NK-92 treated with Interleukin-12 subunit alpha and Interleukin-12 subunit beta, amount 100 ng/mL, for 24 hours (cell line): ENCODE results near the gene ECEL1.
"Not testable (repeated sequence)": the region's sequence is repeated elsewhere in the genome, so short reads cannot be mapped to it uniquely, and the experiment has no call there.

Experiments
- DNase-seq: peaks from one replicate; lab custom pipeline; 2025; lab: John Stamatoyannopoulos, UW

The ECEL1 gene

DNA sequence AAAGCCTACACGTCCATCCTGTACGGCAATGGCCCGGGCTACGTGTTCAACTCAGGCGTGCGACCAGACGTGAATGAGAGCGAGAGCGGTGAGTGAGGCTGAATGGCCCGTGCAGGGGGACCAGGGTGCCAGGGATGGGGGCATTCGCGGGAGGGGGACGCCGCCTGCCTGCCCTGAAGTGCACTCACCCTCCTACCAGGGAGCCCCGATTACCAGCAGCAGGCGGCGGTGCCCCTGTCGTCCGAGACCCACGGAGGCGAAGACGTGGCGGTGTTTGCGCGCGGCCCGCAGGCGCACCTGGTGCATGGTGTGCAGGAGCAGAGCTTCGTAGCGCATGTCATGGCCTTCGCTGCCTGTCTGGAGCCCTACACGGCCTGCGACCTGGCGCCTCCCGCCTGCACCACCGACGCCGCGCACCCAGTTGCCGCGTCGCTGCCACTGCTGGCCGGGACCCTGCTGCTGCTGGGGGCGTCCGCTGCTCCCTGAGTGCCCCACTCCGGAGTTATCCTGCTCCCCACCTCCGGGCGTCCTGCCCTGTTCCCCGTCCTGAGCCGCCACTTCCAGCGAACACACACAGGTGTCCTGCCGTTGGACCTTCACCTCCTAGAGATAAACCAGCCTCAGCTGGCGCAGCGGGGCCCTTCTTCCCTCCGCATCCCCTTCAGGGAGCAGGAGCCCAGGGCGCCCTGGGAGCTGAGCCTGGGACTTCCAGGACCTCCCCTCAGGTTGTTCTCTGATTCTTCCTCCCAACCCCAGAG is 28.8 kb downstream of the ECEL1 start:
- no peak for DNase-seq

GRCh38 chr2:232458051-232458660 is 29.5 kb downstream of the ECEL1 start:
- no peak for DNase-seq

DNA sequence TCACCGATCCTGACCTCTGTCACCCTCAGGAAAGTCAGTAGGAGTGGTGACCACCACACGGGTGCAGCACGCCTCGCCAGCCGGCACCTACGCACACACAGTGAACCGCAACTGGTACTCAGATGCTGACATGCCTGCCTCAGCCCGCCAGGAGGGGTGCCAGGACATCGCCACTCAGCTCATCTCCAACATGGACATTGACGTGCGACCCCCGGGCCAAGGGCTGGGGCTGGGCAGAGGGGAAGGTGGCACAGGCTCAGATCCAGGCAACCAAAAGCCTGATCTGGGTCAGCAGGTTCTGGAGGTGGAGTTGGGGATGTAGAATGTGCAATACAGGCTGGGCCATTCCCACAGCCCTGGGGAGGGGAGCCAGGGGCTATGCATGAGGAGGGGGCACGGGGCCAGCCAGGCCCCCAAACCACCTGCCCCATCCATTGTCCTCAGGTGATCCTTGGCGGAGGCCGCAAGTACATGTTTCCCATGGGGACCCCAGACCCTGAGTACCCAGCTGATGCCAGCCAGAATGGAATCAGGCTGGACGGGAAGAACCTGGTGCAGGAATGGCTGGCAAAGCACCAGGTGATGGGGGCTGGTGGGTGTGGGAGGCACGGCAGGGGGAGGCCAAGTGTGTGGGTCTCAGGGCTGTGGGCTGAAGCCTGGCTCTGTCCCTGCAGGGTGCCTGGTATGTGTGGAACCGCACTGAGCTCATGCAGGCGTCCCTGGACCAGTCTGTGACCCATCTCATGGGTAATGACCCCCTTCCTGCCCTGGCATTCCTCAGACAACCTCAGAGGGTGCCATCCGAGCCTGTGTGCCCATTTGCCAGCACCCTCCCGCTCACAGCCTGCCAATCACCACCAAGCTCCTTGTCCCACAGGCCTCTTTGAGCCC is 30.3 kb downstream of the ECEL1 start:
- DNase-seq: no peak

DNA sequence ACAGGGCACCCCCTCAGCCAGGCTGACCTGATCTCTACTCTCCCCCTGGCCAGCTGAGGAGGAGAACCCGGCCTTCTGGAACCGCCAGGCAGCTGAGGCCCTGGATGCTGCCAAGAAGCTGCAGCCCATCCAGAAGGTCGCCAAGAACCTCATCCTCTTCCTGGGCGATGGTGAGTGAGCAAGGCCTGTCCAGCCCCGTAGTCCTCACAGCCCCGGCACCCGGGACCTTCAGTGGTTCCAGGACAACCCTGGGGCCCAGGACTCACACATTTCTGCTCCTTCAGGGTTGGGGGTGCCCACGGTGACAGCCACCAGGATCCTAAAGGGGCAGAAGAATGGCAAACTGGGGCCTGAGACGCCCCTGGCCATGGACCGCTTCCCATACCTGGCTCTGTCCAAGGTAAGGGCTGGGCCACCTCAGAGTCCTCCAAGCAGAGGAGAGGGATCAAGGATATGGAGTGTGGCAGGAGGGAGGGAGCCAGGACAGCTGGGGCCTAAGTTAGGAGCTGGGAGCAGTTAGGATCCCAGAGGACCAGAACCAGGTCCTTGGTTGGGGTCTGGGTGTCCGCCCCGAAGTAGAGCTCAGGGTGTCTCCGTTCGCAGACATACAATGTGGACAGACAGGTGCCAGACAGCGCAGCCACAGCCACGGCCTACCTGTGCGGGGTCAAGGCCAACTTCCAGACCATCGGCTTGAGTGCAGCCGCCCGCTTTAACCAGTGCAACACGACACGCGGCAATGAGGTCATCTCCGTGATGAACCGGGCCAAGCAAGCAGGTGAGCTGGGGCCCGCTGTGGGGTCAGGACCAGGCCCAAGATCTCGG is 31.1 kb downstream of the ECEL1 start:
- DNase-seq: no peak

GRCh38 chr2:232455426-232456255 is 32.0 kb downstream of the ECEL1 start, which contains the start of gene ALPI:
Gene ALPI (plus strand): TSS chr2:232456153. CDS start chr2:232456200, 47 bp downstream.
- no peak for DNase-seq

- no peak for DNase-seq
These were observed 33.0 kb downstream of the ECEL1 start for GRCh38 chr2:232454630-232455029.

DNA sequence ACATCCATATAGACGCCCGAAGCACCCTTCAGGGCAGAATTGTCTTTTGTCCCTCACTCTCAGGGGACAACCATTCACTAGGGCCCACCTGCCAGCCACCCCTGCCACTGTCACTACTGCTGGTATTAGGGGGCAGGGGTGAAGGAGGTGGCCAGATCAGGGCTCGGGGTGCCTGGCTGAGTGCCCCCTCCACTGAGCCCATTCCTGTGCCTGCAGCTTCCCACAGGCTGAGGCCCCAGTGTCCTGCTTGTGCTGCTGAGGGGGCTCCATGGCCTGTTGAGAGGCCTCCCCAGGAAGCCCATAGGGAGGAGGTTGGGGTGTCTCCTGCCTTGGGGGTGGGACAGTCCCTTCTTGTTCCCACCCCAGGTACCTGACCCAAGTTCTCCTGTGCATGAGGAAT is 36.0 kb downstream of the ECEL1 start:
- DNase-seq: not testable (repeated sequence)

DNA sequence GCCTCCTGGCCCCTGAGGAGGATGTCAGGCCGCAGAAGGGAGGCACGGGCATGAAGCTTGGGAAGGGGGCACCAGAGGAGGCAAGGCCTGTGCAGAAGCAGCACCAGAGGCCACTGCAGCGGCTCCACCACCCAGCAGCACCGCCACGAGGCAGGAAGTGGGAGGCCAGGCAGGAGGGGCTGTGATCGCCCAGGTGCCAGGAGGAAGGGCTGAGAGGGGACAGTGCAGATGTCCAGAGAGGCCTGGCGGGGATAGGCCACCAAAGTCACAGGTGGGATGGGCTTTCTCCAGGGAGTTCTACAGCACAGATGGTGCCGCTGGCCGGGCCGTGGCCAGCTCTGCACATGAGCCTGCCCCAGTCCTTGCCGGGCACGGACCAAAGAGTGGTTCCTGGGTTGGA is 37.7 kb downstream of the ECEL1 start:
- no peak for DNase-seq

DNA sequence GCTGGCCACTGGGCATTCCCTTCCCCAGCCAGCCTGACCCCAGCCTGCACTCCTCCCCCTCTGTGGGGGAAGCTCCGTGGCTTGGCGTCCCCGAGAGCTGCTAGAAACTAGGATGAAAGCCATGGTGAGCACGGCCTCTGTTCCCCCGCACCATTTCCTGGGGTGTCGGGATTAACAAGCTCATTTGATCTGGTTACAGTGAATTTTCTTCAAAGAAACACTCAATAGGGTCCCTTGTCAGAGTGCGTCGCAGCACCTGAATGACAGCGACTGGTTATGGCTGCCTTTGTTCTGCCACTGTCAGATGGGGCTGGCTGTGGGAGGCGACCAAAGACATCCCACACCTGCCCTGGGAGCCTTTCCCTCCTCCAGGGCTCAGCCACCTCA is 39.3 kb downstream of the ECEL1 start:
- no peak for DNase-seq

DNA sequence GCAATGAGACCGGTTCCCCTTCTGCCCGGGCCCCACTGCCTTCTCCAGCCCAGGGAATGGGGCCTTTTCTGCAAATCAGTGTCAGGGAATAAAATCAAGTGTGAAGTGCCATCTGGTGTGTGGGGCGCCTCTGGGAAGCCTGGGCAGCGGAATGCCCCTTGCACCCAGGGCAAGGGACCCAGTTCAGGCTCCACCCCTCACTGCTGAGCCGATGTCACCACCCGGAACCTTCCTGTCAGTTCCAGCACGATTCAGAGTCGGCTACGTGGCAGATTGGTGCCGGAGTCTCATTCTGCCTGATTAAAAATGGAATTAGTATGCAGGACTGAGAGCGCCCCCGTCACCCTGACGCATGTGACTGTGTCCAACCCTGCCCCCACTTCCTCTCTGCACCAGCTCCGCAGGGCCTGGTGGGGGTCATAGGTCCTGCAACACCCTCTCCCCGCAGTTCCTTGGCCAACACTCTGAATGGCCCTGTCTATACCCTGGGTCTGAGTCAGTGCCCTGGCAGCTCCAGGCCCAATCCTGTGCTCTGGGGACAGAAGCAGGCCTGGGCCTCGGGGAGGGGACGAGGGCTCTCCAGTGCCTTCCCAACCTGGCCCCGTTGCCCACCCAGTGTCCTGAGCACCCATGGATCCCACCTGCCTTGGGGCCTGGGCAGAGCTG is 39.9 kb downstream of the ECEL1 start:
- DNase-seq: no peak

GRCh38 chr2:232447091-232447620 is 40.5 kb downstream of the ECEL1 start:
- DNase-seq: no peak

DNA sequence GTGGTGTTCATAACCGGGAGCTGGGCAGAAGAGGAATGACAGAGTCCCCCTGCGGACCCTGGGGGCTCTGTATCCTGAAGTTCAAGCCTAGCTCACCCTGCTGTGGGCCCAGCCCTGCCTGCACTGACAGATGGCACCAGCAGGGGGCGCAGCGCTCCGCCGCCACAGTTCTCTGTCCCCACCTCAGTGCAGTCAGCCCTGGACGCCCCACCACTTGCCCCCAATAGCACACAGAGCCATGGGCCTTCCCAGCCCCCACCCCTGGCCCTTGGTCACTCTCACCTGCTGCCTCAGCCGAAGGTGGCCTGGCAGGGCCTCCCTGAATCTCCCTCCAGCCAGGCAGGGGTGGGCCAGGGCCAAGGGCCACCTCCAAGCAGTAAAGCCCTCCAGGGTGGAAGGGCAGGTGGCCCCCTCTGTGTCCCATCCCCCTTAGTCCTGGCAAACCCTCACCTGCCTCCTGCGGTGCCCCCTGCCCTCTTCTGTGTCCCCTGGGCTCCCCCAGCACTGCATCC is 41.3 kb downstream of the ECEL1 start:
- not testable (repeated sequence) for DNase-seq

- DNase-seq: not testable (repeated sequence)
These were observed 42.3 kb downstream of the ECEL1 start for GRCh38 chr2:232445149-232445885.

DNA sequence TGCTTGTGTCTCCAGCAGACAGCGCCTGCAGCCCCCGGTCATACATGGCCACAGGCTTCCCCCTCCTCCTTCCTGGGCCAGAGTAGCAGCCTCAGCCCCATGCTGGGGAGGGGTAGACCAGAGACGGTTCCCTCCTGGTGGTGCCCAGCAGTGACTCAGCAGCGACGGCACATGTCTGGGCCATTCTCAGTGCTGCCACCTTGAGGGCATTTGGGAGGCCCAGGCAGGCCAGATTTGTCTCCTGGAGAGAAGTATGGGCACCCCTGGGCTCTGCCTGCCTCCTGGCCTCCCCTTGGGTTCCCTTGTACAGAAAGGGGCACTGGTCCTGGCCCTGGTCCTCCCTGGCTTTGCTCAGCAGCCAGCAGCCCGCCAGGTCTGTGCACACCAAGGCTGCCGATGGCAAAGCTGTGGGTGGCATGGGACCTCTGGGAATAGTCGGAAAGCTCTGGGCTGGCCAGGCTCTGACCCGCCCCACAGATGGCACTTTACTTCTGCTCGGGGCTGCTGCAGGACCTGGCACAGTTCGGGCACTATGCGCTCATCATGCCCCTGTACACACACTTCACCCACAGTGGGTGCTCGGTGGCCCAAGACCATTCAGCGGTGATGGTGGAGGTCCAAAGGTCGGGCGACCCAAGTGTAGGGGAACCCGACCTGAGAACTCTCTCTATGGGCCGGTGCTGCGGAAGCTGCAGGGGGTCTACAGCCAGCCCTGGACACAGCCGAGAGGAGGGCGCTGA is 43.1 kb downstream of the ECEL1 start:
- no peak for DNase-seq

DNA sequence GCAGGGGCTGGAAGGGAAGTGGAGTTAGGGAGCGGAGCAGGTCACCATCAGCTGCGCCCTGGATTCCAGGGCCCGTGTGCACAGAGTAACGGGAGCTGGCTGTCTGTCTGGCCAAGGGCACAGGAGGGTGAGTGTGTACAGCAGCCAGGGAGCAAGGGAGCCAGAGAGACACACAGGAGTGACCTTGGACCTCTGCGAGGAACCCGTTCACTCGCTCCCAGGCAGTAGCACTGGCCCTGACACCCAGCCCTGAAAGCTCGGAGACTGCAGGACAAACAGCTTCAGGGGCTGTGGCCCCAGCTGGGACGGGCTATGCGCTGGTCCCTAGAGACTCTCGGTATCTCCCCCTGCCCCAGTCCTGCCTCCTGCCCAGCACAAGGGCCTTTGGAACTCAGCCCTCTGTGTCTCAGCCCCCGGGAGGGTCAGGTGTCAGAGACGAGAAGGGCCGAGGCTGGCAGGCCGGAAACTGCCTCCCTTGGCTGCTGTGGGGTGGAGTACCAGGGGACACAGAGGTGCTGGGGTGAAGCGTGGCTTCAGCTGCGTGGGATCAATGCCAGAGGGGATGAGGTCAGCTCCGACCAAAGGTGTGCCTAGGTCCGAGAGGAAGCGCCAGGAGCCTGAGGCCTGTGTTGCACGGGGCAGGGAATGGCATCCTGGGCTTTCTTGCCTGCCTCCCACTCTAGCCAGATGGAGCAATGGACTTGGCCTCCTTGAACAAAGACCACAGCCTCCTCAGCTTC is 43.8 kb downstream of the ECEL1 start:
- DNase-seq: not testable (repeated sequence)

DNA sequence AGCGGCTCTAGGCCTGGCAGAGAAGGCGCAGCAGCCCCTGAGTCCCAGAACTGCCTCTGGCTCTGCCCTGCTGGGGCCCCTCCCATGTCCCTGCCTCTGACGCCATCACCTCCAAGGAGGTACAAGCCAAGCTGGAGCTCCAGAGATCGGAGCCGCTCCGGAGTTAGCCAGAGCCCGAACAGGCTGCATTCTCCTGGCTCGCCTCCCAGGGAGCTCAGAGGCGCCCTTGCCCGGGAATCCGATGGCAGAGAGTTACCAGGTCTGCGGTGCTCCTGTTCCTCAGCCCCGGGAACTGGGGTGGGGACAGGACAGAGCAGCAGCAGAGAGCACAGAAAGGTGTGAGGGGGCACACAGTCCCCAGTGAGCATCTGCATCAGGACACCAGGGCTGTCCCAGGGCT is 44.6 kb downstream of the ECEL1 start:
- DNase-seq: not testable (repeated sequence)

DNA sequence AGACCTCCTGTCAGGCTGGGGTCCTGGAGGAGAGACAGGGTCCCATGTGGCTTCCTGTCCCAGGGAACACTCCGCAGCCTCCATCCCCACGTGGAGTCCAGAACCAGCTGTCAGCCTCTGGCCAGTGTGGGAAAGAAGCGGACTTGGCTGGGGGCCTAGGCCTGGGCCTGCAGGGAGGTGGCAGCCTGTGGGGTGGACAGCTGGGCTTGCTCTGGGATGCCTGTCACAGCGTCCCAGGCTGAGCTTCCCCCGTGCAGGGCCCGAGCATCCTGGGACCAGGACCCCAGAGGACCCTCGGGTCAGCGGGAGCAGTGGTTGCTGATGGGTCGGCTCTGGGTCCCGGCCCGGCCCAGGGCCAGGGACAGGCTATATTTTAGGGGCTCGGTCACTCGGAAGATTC is 45.2 kb downstream of the ECEL1 start:
- DNase-seq: not testable (repeated sequence)

GRCh38 chr2:232441922-232442321 is 45.7 kb downstream of the ECEL1 start:
- DNase-seq: not testable (repeated sequence)
